ENCODE results near the gene MATK. TPM values are rescaled to one million over a fixed set of nuclear protein-coding genes. Genes with fewer than 3 reads are reported as not detected.

The MATK gene
- total and polyA plus RNA-seq, 10 of the 15 experiments (the other 5 are each of a cell fraction or from before 2014, with no cell fraction given), result 0.24 to 2.2 (median 1.1) TPM; not detected in 2

GRCh38 chr19:3736106-3736724 lies 50.0 kb downstream of the MATK start:
- no TSS peak for BruUV-seq (replicated peaks)
- WGBS (ENCODE audit: insufficient coverage, insufficient replicate concordance, low lambda C conversion rate, missing lambda C conversion rate), result 26% methylated on average over 21 of the region's 21 CpGs
- no peak overlapping the region for H3K27ac ChIP-seq (ENCODE audit: control insufficient read depth, insufficient read depth)
- no peak for DNase-seq (ENCODE audit: low read depth, low spot score)
- H3K9me3 ChIP-seq (replicated peaks; ENCODE audit: control insufficient read depth, insufficient read depth, low read length), result no peaks in the 10 kb centered on the region
- ChIA-PET SMC1A (ENCODE audit: uncharacterized antibody, unreplicated experiment) (no interaction called here), RAD21 (ENCODE audit: unreplicated experiment) (no interaction called here), CTCF (no interaction called here), POLR2A (no interaction called here)
- H3K27me3 ChIP-seq (replicated peaks in 1 of 2; ENCODE audit: control insufficient read depth in 2 of 2, insufficient read depth in 2 of 2, low read length in 1 of 2), result no peaks in the 10 kb centered on the region
- H3K36me3 ChIP-seq (ENCODE audit: control insufficient read depth in 2 of 2, insufficient read depth in 2 of 2, low read length in 1 of 2), result no peaks in the 10 kb centered on the region
- H2AFZ ChIP-seq (ENCODE audit: control insufficient read depth, low read depth, low read length), result no peak overlapping the region
- ATAC-seq, result no peak
- no peak overlapping the region for H3K9ac ChIP-seq (ENCODE audit: control insufficient read depth, insufficient read depth, low read length)
- no peaks in the 10 kb centered on the region for H4K20me1 ChIP-seq (ENCODE audit: control insufficient read depth, insufficient read depth)
- in situ Hi-C loops (cut with MboI), result no loop called here
- no peak overlapping the region for H3K4me3 ChIP-seq
- intact Hi-C loops (cut with micrococcal nuclease; ENCODE audit: unreplicated experiment), result no loop called here
- H3K79me2 ChIP-seq (ENCODE audit: control insufficient read depth, insufficient read depth, low read length), result no peaks in the 10 kb centered on the region
- H3K4me2 ChIP-seq (ENCODE audit: control insufficient read depth, insufficient read depth), result no peak overlapping the region
- FAIRE-seq, result no peak
- H3K4me1 ChIP-seq (ENCODE audit: control insufficient read depth, insufficient read depth, low read length), result no peaks in the 10 kb centered on the region
- TF ChIP-seq JUND (IDR thresholded peaks at IDR 0.05; ENCODE audit: low read depth, low read length) (no peak), CREM (IDR thresholded peaks at IDR 0.05; ENCODE audit: low read depth) (no peak), IKZF2 (IDR thresholded peaks at IDR 0.05) (no peak), IRF4 (IDR thresholded peaks at IDR 0.05; ENCODE audit: low read depth, low read length) (no peak), USF2 (IDR thresholded peaks at IDR 0.05; ENCODE audit: borderline replicate concordance, low read depth, low read length) (no peak), JUNB (IDR thresholded peaks at IDR 0.05) (no peak), HSF1 (IDR thresholded peaks at IDR 0.05; ENCODE audit: low read depth, low read length) (no peak), ZNF592 (IDR thresholded peaks at IDR 0.05) (no peak), KLF5 (IDR thresholded peaks at IDR 0.05; ENCODE audit: partially characterized antibody) (no peak), RAD51 (IDR thresholded peaks at IDR 0.05) (no peak), IRF5 (IDR thresholded peaks at IDR 0.05; ENCODE audit: borderline replicate concordance) (no peak), RELB (IDR thresholded peaks at IDR 0.05; ENCODE audit: low read depth) (no peak), ETV6 (conservative IDR thresholded peaks at IDR 0.05 in 1 of 2, IDR thresholded peaks at IDR 0.05 in 1 of 2; ENCODE audit: borderline replicate concordance in 1 of 2, low read depth in 1 of 2) (no peak), HDAC2 (IDR thresholded peaks at IDR 0.05) (no peak)

All from GM12878 (cell line).